Liver (tissue), 3 donors: Measurements from ENCODE around the gene MESD.

Source experiments
- CTCF ChIP-seq: fragments of 150-350 bp; IDR thresholded peaks from 2 replicates; pipeline ENCODE4 v1.5.1; 2017; ENCODE audit warnings: improper control_type of control experiment, low read depth, low read length; ENCODE audit not compliant: missing input control
- FOXA1 ChIP-seq: IDR thresholded peaks from 2 replicates; pipeline ENCODE4 v1.6.1; 2016; ENCODE audit warnings: antibody characterized with exemption
- GABPA ChIP-seq, 2 donors: IDR thresholded peaks in 1 of 2; conservative IDR thresholded peaks in 1 of 2; 2 replicates each; pipeline ENCODE4 v1.6.1; 2016; ENCODE audit warnings: antibody characterized with exemption in 2 of 2, mild to moderate bottlenecking in 1 of 2, moderate library complexity in 1 of 2
- JUND ChIP-seq, 2 donors: IDR thresholded peaks; 2 replicates each; pipeline ENCODE4 v1.6.1; 2016; ENCODE audit warnings: antibody characterized with exemption in 2 of 2
- REST ChIP-seq: IDR thresholded peaks from 2 replicates; pipeline ENCODE4 v1.6.1; 2016; ENCODE audit warnings: antibody characterized with exemption, mild to moderate bottlenecking
- donor health status: healthy.
- donor health status: healthy.

- TF ChIP-seq REST (no peak), CTCF (no peak), JUND (IDR thresholded peaks at IDR 0.05) (no peak), GABPA (IDR thresholded peaks at IDR 0.05 in 1 of 2, conservative IDR thresholded peaks at IDR 0.05 in 1 of 2) (no peak), FOXA1 (no peak)
Observed at GRCh38 chr15:80982205-80982604, 7.4 kb downstream of the MESD start.
